Peyer's patch (tissue), 4 donors: ENCODE data around the gene MAPK4. TPM values are rescaled to one million over a fixed set of nuclear protein-coding genes. Genes with fewer than 3 reads are reported as not detected.

Experiments
- DNase-seq, 3 donors: peaks; one replicate each; pipeline ENCODE4 v3.0.0-alpha.2; 2017 to 2019
- H3K27ac ChIP-seq, 4 donors: fragments of 200-600 bp; sonication (generic); one replicate each; pipeline ENCODE4 v1.5.1; 2016 to 2019
- H3K27me3 ChIP-seq, 2 donors: fragments of 200-600 bp; sonication (generic); one replicate each; pipeline ENCODE4 v1.5.1; 2019
- H3K36me3 ChIP-seq, 3 donors: fragments of 200-600 bp; sonication (generic); one replicate each; pipeline ENCODE4 v1.5.1; 2016 to 2019
- H3K4me1 ChIP-seq, 4 donors: fragments of 200-600 bp; sonication (generic); one replicate each; pipeline ENCODE4 v1.5.1; 2016 to 2019
- H3K4me3 ChIP-seq, 4 donors: fragments of 200-600 bp; sonication (generic); 1 replicate in 3 of 4; 2 replicates in 1 of 4; pipeline ENCODE4 v1.5.1; 2016 to 2019; ENCODE audit warnings: mild to moderate bottlenecking in 1 of 4
- H3K9me3 ChIP-seq, 4 donors: fragments of 200-600 bp; sonication (generic); one replicate each; pipeline ENCODE4 v1.5.1; 2016 to 2019; ENCODE audit warnings: mild to moderate bottlenecking in 1 of 4
- POLR2A ChIP-seq, 2 donors: fragments of 450-650 bp; IDR thresholded peaks; one replicate each; pipeline ENCODE4 v1.5.1; 2017; ENCODE audit warnings: antibody characterized with exemption in 2 of 2, mild to moderate bottlenecking in 2 of 2, moderate library complexity in 2 of 2
- total RNA-seq, 4 donors: library from RNA; depleted of rRNA; stranded (reverse); fragments of >200 nt; gene quantifications; one replicate each; pipeline ENCODE4 v1.1.0, GENCODE V29; 2016
- TF ChIP-seq, protein P1 (sequence below), 6 experiments: fragments of 450-650 bp in 4 of 6; fragments of 200-600 bp in 2 of 6; sonication (generic) in 1 of 6; IDR thresholded peaks; one replicate each; pipeline ENCODE4 v1.5.1; 2017 to 2019; ENCODE audit warnings: antibody characterized with exemption in 6 of 6, mild to moderate bottlenecking in 3 of 6, moderate library complexity in 1 of 6

The MAPK4 gene
- total RNA-seq, 4 donors from 2014 or later, result 0.54 to 2.0 (median 0.83) TPM; not detected in 1

DNA sequence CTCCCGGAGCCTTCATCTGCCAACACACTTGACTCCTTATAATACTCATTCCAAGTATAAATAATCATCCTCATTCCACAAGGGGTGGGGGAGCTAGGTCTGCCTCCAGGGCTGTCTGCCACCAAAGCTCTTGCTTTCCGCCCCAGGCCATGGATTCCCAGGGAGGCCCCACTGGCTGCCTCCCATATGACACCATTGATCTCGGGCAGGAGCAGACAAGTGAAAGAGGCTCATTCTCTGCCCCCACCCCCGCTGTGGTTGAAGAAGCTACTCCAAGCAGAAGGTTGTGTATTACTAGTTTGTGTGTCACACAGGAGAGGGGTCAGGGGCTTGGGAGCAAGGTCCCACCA, 160.4 kb downstream of the MAPK4 start:
- TF ChIP-seq, protein P1, sequence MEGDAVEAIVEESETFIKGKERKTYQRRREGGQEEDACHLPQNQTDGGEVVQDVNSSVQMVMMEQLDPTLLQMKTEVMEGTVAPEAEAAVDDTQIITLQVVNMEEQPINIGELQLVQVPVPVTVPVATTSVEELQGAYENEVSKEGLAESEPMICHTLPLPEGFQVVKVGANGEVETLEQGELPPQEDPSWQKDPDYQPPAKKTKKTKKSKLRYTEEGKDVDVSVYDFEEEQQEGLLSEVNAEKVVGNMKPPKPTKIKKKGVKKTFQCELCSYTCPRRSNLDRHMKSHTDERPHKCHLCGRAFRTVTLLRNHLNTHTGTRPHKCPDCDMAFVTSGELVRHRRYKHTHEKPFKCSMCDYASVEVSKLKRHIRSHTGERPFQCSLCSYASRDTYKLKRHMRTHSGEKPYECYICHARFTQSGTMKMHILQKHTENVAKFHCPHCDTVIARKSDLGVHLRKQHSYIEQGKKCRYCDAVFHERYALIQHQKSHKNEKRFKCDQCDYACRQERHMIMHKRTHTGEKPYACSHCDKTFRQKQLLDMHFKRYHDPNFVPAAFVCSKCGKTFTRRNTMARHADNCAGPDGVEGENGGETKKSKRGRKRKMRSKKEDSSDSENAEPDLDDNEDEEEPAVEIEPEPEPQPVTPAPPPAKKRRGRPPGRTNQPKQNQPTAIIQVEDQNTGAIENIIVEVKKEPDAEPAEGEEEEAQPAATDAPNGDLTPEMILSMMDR (IDR thresholded peaks at IDR 0.05), result no peak
- no peaks in the 10 kb centered on the region for H3K27me3 ChIP-seq
- no peaks in the 10 kb centered on the region for H3K36me3 ChIP-seq
- H3K27ac ChIP-seq, result no peak overlapping the region
- H3K4me3 ChIP-seq, result no peak overlapping the region
- no peaks in the 10 kb centered on the region for H3K9me3 ChIP-seq
- DNase-seq, result no peak
- no peaks in the 10 kb centered on the region for H3K4me1 ChIP-seq

DNA sequence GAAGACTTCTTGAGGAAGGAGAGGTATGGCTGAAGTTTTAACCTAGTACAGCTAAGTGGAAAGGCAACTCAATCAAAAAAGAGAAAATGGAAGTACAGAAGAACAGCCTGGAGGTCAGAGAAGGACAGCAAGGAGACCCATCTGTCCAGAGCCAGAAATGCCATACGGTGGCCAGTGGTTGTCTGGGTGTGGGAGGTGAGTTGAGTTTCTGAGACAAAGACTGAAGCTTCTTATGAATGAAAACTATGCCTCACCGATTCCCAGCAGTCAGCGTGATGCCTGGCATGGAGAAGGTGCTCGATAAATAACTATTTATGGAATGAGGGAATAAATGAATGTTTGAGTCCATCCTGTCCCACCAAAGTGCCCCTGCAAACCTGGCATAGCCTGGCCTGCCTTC, 161.1 kb downstream of the MAPK4 start:
- no peak for TF ChIP-seq POLR2A (IDR thresholded peaks at IDR 0.05)
- TF ChIP-seq, protein P1 (IDR thresholded peaks at IDR 0.05), result no peak
- H3K4me1 ChIP-seq, result no peaks in the 10 kb centered on the region
- no peak overlapping the region for H3K27ac ChIP-seq
- H3K4me3 ChIP-seq, result no peak overlapping the region
- H3K9me3 ChIP-seq, result no peaks in the 10 kb centered on the region
- no peaks in the 10 kb centered on the region for H3K27me3 ChIP-seq
- DNase-seq, result no peak
- no peaks in the 10 kb centered on the region for H3K36me3 ChIP-seq

DNA sequence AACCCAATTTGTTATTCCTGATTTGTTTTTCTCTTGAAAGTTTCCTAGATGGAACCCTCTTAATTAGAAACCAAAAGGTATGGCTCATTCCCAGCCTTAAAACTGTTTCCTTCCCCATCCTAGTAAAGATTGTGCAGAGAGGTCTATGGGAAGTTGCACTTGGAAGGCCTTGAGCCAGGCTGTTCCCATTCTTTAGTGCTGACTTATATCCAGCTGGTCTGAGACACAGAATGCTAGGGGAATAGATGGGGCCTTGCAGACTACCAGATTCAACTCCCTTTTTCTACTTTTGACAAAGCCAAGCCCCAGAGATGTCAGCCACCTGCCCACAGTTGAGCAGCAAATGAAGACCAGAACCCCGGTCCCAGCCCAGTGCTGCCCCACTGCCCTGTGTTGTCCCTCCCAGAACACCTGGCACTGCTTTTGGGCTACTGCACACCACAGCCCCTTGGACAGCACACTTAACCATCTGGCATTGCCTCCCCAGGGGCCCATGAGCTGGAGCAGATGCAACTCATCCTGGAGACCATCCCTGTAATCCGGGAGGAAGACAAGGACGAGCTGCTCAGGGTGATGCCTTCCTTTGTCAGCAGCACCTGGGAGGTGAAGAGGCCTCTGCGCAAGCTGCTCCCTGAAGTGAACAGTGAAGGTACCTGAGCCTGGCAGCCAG, 161.7 kb downstream of the MAPK4 start:
- Histone ChIP-seq H3K36me3 (no peaks in the 10 kb centered on the region), H3K4me3 (no peak overlapping the region), H3K9me3 (no peaks in the 10 kb centered on the region), H3K27ac (no peak overlapping the region), H3K27me3 (no peaks in the 10 kb centered on the region), H3K4me1 (no peaks in the 10 kb centered on the region)
- no peak for TF ChIP-seq POLR2A (IDR thresholded peaks at IDR 0.05)
- TF ChIP-seq, protein P1 (IDR thresholded peaks at IDR 0.05), result no peak
- DNase-seq, result no peak

DNA sequence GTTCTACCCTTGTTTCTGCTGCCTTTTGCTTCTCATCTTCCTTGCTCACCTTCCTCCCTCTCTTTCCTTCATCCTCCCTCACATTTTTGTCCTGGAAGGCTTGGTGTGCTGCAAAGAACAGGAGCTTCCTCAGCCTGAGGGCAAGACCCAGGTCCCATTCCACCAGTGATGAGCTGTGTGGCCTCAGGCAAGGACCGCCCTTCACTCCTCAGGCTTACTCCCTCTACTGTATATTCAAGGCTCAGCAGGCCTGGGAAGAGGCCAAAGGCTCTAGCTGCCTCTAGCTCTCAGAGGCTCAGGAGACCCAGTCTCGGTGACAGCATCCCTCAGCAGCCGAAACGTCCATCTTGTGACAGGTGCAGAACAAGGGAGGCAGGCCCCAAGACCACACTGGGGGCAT, 162.4 kb downstream of the MAPK4 start:
- H3K4me1 ChIP-seq, result no peaks in the 10 kb centered on the region
- TF ChIP-seq, protein P1 (IDR thresholded peaks at IDR 0.05), result no peak
- no peak for TF ChIP-seq POLR2A (IDR thresholded peaks at IDR 0.05)
- no peak overlapping the region for H3K4me3 ChIP-seq
- no peaks in the 10 kb centered on the region for H3K9me3 ChIP-seq
- H3K27ac ChIP-seq, result no peak overlapping the region
- no peaks in the 10 kb centered on the region for H3K36me3 ChIP-seq
- DNase-seq, result no peak
- H3K27me3 ChIP-seq, result no peaks in the 10 kb centered on the region

DNA sequence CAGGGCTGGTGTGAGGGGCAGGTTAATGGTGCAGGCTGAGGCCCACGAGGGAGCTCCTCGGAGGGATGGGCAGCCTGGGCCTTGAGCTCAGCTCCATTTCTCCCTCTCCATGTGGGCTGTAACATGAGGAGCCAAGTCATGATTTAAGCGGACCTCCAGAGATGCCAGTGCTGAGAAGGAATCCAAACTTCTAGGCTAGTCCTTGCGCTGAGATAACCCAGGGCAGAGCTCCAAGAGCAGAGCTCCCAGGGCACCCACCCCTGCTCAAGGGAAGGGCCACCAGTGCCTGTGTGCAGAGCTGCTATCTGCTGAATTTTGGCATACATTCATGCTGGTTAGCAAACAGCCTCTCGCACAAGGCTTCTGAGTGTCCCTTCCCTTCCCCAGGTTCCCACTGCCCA, 164.9 kb downstream of the MAPK4 start:
- Histone ChIP-seq H3K36me3 (no peaks in the 10 kb centered on the region), H3K27me3 (no peaks in the 10 kb centered on the region), H3K4me3 (no peak overlapping the region), H3K27ac (no peak overlapping the region), H3K9me3 (no peaks in the 10 kb centered on the region), H3K4me1 (no peaks in the 10 kb centered on the region)
- no peak for DNase-seq
- no peak for TF ChIP-seq POLR2A (IDR thresholded peaks at IDR 0.05)
- TF ChIP-seq, protein P1 (IDR thresholded peaks at IDR 0.05), result no peak
